ENCODE data around the gene PLEKHG2. TPM values are rescaled to one million over a fixed set of nuclear protein-coding genes. Genes with fewer than 3 reads are reported as not detected.

PLEKHG2 gene
- total and polyA plus RNA-seq, 9 of the 15 experiments (the other 6 are each of a cell fraction or from before 2014, with no cell fraction given) = 0.98 to 45.7 (median 9.8) TPM

DNA sequence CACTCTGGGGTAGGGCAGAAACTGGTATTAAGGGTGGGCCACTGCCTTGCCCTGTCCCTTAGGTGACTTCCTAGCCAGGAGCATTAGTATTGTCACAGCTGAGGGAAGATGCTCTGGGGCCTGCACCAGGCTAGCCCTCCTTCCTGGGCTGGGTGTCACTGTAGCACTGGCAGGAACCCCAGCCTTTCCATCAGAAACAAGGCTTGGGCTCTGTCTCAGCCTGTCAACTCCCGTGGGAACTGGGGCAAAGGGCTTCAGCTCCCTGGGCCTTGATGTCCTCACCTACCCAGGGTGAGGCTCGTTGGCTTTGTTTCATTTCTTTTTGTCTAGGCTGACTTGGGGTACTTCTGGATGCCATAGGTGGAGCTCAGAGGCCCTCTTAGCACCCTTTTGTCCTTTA is 39.5 kb upstream of the PLEKHG2 start:
- Histone ChIP-seq H3K9me3 (replicated peaks; ENCODE audit: control insufficient read depth, insufficient read depth, low read depth, low read length) (no peaks in the 10 kb centered on the region), H3K79me2 (ENCODE audit: control insufficient read depth, insufficient read depth, low read length) (no peaks in the 10 kb centered on the region), H3K4me3 (no peak overlapping the region), H3K27me3 (ENCODE audit: control insufficient read depth in 2 of 2, insufficient read depth in 2 of 2, low read length in 2 of 2) (no peaks in the 10 kb centered on the region), H4K20me1 (replicated peaks; ENCODE audit: control insufficient read depth, insufficient read depth, low read length) (no peaks in the 10 kb centered on the region), H3K4me2 (ENCODE audit: insufficient read depth, low read length) (no peak overlapping the region), H3K9ac (ENCODE audit: insufficient read depth in 1 of 2, low read depth in 2 of 2, low read length in 2 of 2) (no peak overlapping the region; a peak in 1 of 4 replicates), H2AFZ (ENCODE audit: low read depth, low read length) (no peak overlapping the region), H3K27ac (ENCODE audit: extremely low read depth, low read depth, low read length) (no peak overlapping the region), H3K36me3 (ENCODE audit: control insufficient read depth, insufficient read depth, low read length) (peaks cover 92% of the 10 kb centered on the region), H3K9me1 (ENCODE audit: control insufficient read depth, insufficient read depth, low read length) (peaks cover 3% of the 10 kb centered on the region), H3K4me1 (replicated peaks in 1 of 2; ENCODE audit: control insufficient read depth in 2 of 2, insufficient read depth in 2 of 2, low read length in 2 of 2) (peaks cover 0 to 4% of the 10 kb centered on the region in 2 experiments; a peak in 1 of 5 replicates)
- TF ChIP-seq ZNF143 (CRISPR knock-in tag; IDR thresholded peaks at IDR 0.05) = no peak
- TF ChIP-seq MYBL2 (IDR thresholded peaks at IDR 0.05; ENCODE audit: low read depth) = no peak
- TF ChIP-seq MYBL2 (CRISPR knock-in tag; IDR thresholded peaks at IDR 0.05; ENCODE audit: borderline replicate concordance) = no peak
- TF ChIP-seq ETV5 (CRISPR knock-in tag; IDR thresholded peaks at IDR 0.05; ENCODE audit: low read depth) = no peak
- TF ChIP-seq RBM22 (IDR thresholded peaks at IDR 0.05; ENCODE audit: low read depth, low read length, poor library complexity, severe bottlenecking) = no peak
- TF ChIP-seq HMG20A (CRISPR knock-in tag; conservative IDR thresholded peaks at IDR 0.05) = no peak
- TF ChIP-seq BRD9 (IDR thresholded peaks at IDR 0.05; ENCODE audit: low read depth, partially characterized antibody) = no peak
- TF ChIP-seq PHF21A (IDR thresholded peaks at IDR 0.05; ENCODE audit: borderline replicate concordance, low read depth) = no peak
- DNase-seq (ENCODE audit: extremely low read depth in 1 of 4, low spot score in 3 of 4) = no peak
- no TSS peak for BruUV-seq (replicated peaks)
- 77% methylated on average over 2 of the region's 2 CpGs for WGBS (ENCODE audit: insufficient coverage, low coverage, missing lambda C conversion rate)
- ATAC-seq = no peak
- no peak for FAIRE-seq
- POLR2A ChIA-PET = interaction anchor here (1.0 to 1.8 kb wide), 2 partner anchors 17 to 18 kb away, joined by 3 to 5 read pairs; partner anchors contain the start of genes MED29 and PAF1
- intact Hi-C loops (cut with micrococcal nuclease) (no loop called here), in situ Hi-C loops (cut with MboI) (no loop called here)
- CTCF ChIA-PET (ENCODE audit: low intra/inter-chr PET ratio) = no interaction called here
